Colonic mucosa (tissue), 4 donors: ENCODE measurements around the gene PEX6. TPM values are rescaled to one million over a fixed set of nuclear protein-coding genes. Genes with fewer than 3 reads are reported as not detected.
A peak's percentile ranks its signal among the peaks of the same experiment; 100 is the strongest.

Experiments used
- DNase-seq: peaks from one replicate; pipeline ENCODE4 v3.0.0-alpha.2; 2020
- H3K27ac ChIP-seq: fragments of 200-600 bp; one replicate; pipeline ENCODE4 v1.8.0; 2021
- H3K27me3 ChIP-seq: fragments of 200-600 bp; one replicate; pipeline ENCODE4 v1.8.0; 2021
- H3K36me3 ChIP-seq: fragments of 200-600 bp; one replicate; pipeline ENCODE4 v1.8.0; 2021
- H3K4me1 ChIP-seq: fragments of 200-600 bp; one replicate; pipeline ENCODE4 v1.8.0; 2021; ENCODE audit warnings: mild to moderate bottlenecking
- H3K4me3 ChIP-seq: fragments of 200-600 bp; one replicate; pipeline ENCODE4 v1.8.0; 2021
- H3K9ac ChIP-seq, 2 donors: one replicate each; pipeline ENCODE4 v1.7.0; 2013; ENCODE audit warnings: control low read depth in 2 of 2, low read depth in 2 of 2, low read length in 2 of 2
- H3K9me3 ChIP-seq: fragments of 200-600 bp; one replicate; pipeline ENCODE4 v1.8.0; 2021
- CTCF ChIP-seq: fragments of 200-600 bp; IDR thresholded peaks from one replicate; pipeline ENCODE4 v1.8.0; 2022; ENCODE audit warnings: antibody characterized with exemption, mild to moderate bottlenecking
- intact Hi-C: fragments of 100-400 bp; cut with DNase I; formaldehyde crosslinking; loops from one replicate; pipeline ENCODE4 v1.14.1; 2022
- total RNA-seq, 2 donors: library from RNA; stranded (reverse); fragmentation: NEBNext Ultra II Directional in 1 of 2; extraction: Animal tissue kit (Norgen Biotek cat#: 25700) in 1 of 2; gene quantifications; one replicate each; pipeline ENCODE4 v1.2.1, GENCODE V29; 2021
- donor health status: healthy.
- donor health status: DM: no; HTN: no; CAD: no.
- donor health status: DM: no; HTN: no; CAD: no.

Gene PEX6
- total RNA-seq, 2 donors from 2014 or later: 23.3 to 40.3 TPM

GRCh38 chr6:43014434-43014909, 35.5 kb upstream of the PEX6 start:
- H3K27ac ChIP-seq: peak overlapping the region; percentile 60
- intact Hi-C loops: no loop called here
- peak overlapping the region; percentile 44 to 79 for H3K9ac ChIP-seq
- no peaks in the 10 kb centered on the region for H3K36me3 ChIP-seq
- H3K4me1 ChIP-seq: peaks cover 14% of the 10 kb centered on the region
- H3K9me3 ChIP-seq: no peaks in the 10 kb centered on the region
- no peak for TF ChIP-seq CTCF
- H3K4me3 ChIP-seq: peak overlapping the region; percentile 67
- no peaks in the 10 kb centered on the region for H3K27me3 ChIP-seq
- DNase-seq: no peak

GRCh38 chr6:43013843-43014433, 35.0 kb upstream of the PEX6 start, which contains the start of the genes KLHDC3 and MEA1:
KLHDC3 (plus strand) TSS chr6:43014249; CDS start chr6:43017193, 2,944 bp downstream.
MEA1 (minus strand) TSS chr6:43013946; CDS start chr6:43013813, 133 bp downstream.
- intact Hi-C loops: no loop called here
- H3K4me1 ChIP-seq: peaks cover 14% of the 10 kb centered on the region

GRCh38 chr6:43013097-43013842, 34.3 kb upstream of the PEX6 start:
- Histone ChIP-seq H3K9ac (peak overlapping the region; percentile 80 to 82), H3K27ac (peak overlapping the region; percentile 33), H3K4me3 (peak overlapping the region; percentile 67), H3K27me3 (no peaks in the 10 kb centered on the region), H3K9me3 (no peaks in the 10 kb centered on the region), H3K36me3 (no peaks in the 10 kb centered on the region), H3K4me1 (peaks cover 14% of the 10 kb centered on the region)
- no peak for DNase-seq
- no peak for TF ChIP-seq CTCF
- intact Hi-C loops: no loop called here

More at GRCh38 chr6:43013843-43014433, 35.0 kb upstream of the PEX6 start, which contains the start of the genes KLHDC3 and MEA1:
- Histone ChIP-seq H3K9ac (peak within 1 kb of the TSS; percentile 80 to 82), H3K27ac (peak within 1 kb of the TSS; percentile 60), H3K36me3 (no peaks in the 10 kb centered on the region), H3K9me3 (no peaks in the 10 kb centered on the region), H3K27me3 (no peaks in the 10 kb centered on the region), H3K4me3 (peak within 1 kb of the TSS; percentile 67)
- no peak for TF ChIP-seq CTCF
- DNase-seq: peak; percentile 100

GRCh38 chr6:43012364-43012763, 33.4 kb upstream of the PEX6 start:
- Histone ChIP-seq H3K4me3 (peak overlapping the region; percentile 67), H3K9ac (no peak overlapping the region), H3K27me3 (no peaks in the 10 kb centered on the region), H3K9me3 (no peaks in the 10 kb centered on the region), H3K36me3 (no peaks in the 10 kb centered on the region), H3K27ac (no peak overlapping the region), H3K4me1 (peaks cover 14% of the 10 kb centered on the region)
- DNase-seq: no peak
- intact Hi-C loops: no loop called here
- no peak for TF ChIP-seq CTCF

GRCh38 chr6:43011207-43011606, 32.2 kb upstream of the PEX6 start:
- Histone ChIP-seq H3K27ac (no peak overlapping the region), H3K9ac (no peak overlapping the region), H3K9me3 (no peaks in the 10 kb centered on the region), H3K4me1 (peaks cover 7% of the 10 kb centered on the region), H3K27me3 (no peaks in the 10 kb centered on the region), H3K4me3 (no peak overlapping the region), H3K36me3 (no peaks in the 10 kb centered on the region)
- intact Hi-C loops: no loop called here
- no peak for TF ChIP-seq CTCF
- DNase-seq: no peak
